Left kidney (tissue), 2 donors: ENCODE measurements around the gene HOXB3. TPM values are rescaled to one million over a fixed set of nuclear protein-coding genes. Genes with fewer than 3 reads are reported as not detected.
"Not testable (repeated sequence)": the region's sequence is repeated elsewhere in the genome, so short reads cannot be mapped to it uniquely, and the experiment has no call there.

Source experiments
- DNase-seq: peaks from one replicate; pipeline ENCODE4 v3.0.0-alpha.2; 2013
- polyA plus RNA-seq: library from polyadenylated mRNA; unstranded; fragments of 120-200 nt; gene quantifications from one replicate; pipeline ENCODE4 v1.2.1, GENCODE V29; 2013; ENCODE audit not compliant: insufficient read length

HOXB3 gene
- polyA plus RNA-seq, 1 donor: 224 TPM

- DNase-seq: no peak
Observed at GRCh38 chr17:48546137-48546923, 43.7 kb downstream of the HOXB3 start.

- no peak for DNase-seq
Observed at GRCh38 chr17:48545539-48545938, 44.5 kb downstream of the HOXB3 start.

- DNase-seq: no peak
Observed at GRCh38 chr17:48545022-48545375, 45.0 kb downstream of the HOXB3 start, which contains the start of gene HOXB2. TSS of gene HOXB2 (minus strand) at chr17:48545109. CDS start at chr17:48544911, 198 bp downstream.

GRCh38 chr17:48544349-48545021, 45.6 kb downstream of the HOXB3 start:
- DNase-seq: no peak

GRCh38 chr17:48543854-48544348, 46.1 kb downstream of the HOXB3 start:
- DNase-seq: no peak

GRCh38 chr17:48543107-48543853, 46.8 kb downstream of the HOXB3 start:
- no peak for DNase-seq

GRCh38 chr17:48542698-48543106, 47.3 kb downstream of the HOXB3 start:
- DNase-seq: no peak

GRCh38 chr17:48542114-48542656, 47.9 kb downstream of the HOXB3 start:
- no peak for DNase-seq

- no peak for DNase-seq
Observed at GRCh38 chr17:48541577-48542113, 48.4 kb downstream of the HOXB3 start.

- DNase-seq: no peak
Observed at GRCh38 chr17:48541036-48541576, 48.9 kb downstream of the HOXB3 start.

- no peak for DNase-seq
Observed at GRCh38 chr17:48540213-48540612, 49.8 kb downstream of the HOXB3 start.

- no peak for DNase-seq
Observed at GRCh38 chr17:48539177-48539576, 50.9 kb downstream of the HOXB3 start.

GRCh38 chr17:48537316-48537715, 52.7 kb downstream of the HOXB3 start:
- no peak for DNase-seq

GRCh38 chr17:48535793-48536559, 54.1 kb downstream of the HOXB3 start:
- DNase-seq: not testable (repeated sequence)

- no peak for DNase-seq
Observed at GRCh38 chr17:48532261-48532660, 57.8 kb downstream of the HOXB3 start.

- no peak for DNase-seq
Observed at GRCh38 chr17:48530887-48531272, 59.2 kb downstream of the HOXB3 start, which contains the start of gene HOXB1. TSS of gene HOXB1 (minus strand) at chr17:48531011. CDS start at chr17:48530904, 107 bp downstream.

GRCh38 chr17:48530208-48530886, 59.7 kb downstream of the HOXB3 start:
- DNase-seq: no peak

GRCh38 chr17:48529683-48530009, 60.4 kb downstream of the HOXB3 start:
- no peak for DNase-seq

- no peak for DNase-seq
Observed at GRCh38 chr17:48528936-48529682, 60.9 kb downstream of the HOXB3 start.
